HepG2 (cell line): Measurements from ENCODE around the gene ACAP3. TPM values are rescaled to one million over a fixed set of nuclear protein-coding genes. Genes with fewer than 3 reads are reported as not detected.
A peak's percentile ranks its signal among the peaks of the same experiment; 100 is the strongest.

ENCODE experiments used
- CENPBD1 ChIP-seq: sonication (generic); formaldehyde crosslinking; IDR thresholded peaks from 2 replicates; pipeline ENCODE4 v1.8.0; 2022; ENCODE audit warnings: missing genetic modification reagents, low read depth, mild to moderate bottlenecking, borderline replicate concordance
- GZF1 ChIP-seq: sonication (generic); formaldehyde crosslinking; IDR thresholded peaks from 2 replicates; pipeline ENCODE4 v1.5.1; 2020; ENCODE audit warnings: mild to moderate bottlenecking, missing genetic modification reagents
- HINFP ChIP-seq: sonication (generic); formaldehyde crosslinking; IDR thresholded peaks from 2 replicates; pipeline ENCODE4 v1.4.0; 2020; ENCODE audit warnings: low read depth, mild to moderate bottlenecking, missing genetic modification reagents
- HNRNPH1 ChIP-seq: fragments of 200-400 bp; formaldehyde crosslinking; optimal IDR thresholded peaks from 2 replicates; pipeline ENCODE3; 2017; ENCODE audit warnings: mild to moderate bottlenecking, low read depth, low read length
- HOXD1 ChIP-seq: sonication (generic); formaldehyde crosslinking; IDR thresholded peaks from 2 replicates; pipeline ENCODE4 v1.5.0; 2020; ENCODE audit warnings: missing genetic modification reagents
- ISX ChIP-seq: sonication (generic); formaldehyde crosslinking; conservative IDR thresholded peaks from 2 replicates; pipeline ENCODE4 v1.5.0; 2020; ENCODE audit warnings: missing genetic modification reagents
- KDM2A ChIP-seq: sonication (generic); formaldehyde crosslinking; IDR thresholded peaks from 2 replicates; pipeline ENCODE4 v1.4.0; 2020; ENCODE audit warnings: low read depth, missing genetic modification reagents, borderline replicate concordance
- NFKB2 ChIP-seq: sonication (generic); formaldehyde crosslinking; IDR thresholded peaks from 2 replicates; pipeline ENCODE4 v1.4.0; 2020; ENCODE audit warnings: missing genetic modification reagents, borderline replicate concordance
- NFYC ChIP-seq: IDR thresholded peaks from 2 replicates; pipeline ENCODE4 v1.6.1; 2016; ENCODE audit warnings: missing genetic modification reagents, missing compliant biosample characterization
- RBM39 ChIP-seq: fragments of 200-400 bp; formaldehyde crosslinking; IDR thresholded peaks from one replicate; pipeline ENCODE4 v1.6.1; 2018; ENCODE audit warnings: antibody characterized with exemption, mild to moderate bottlenecking, low read depth, low read length; ENCODE audit not compliant: poor library complexity, severe bottlenecking
- SP2 ChIP-seq: sonication (generic); formaldehyde crosslinking; IDR thresholded peaks from 2 replicates; pipeline ENCODE4 v1.5.1; 2020; ENCODE audit warnings: mild to moderate bottlenecking, missing genetic modification reagents
- TP53 ChIP-seq: sonication (generic); formaldehyde crosslinking; conservative IDR thresholded peaks from 2 replicates; pipeline ENCODE4 v1.4.0; 2020; ENCODE audit warnings: missing genetic modification reagents
- ZBTB8A ChIP-seq: sonication (generic); formaldehyde crosslinking; IDR thresholded peaks from 2 replicates; pipeline ENCODE4 v1.4.0; 2020; ENCODE audit warnings: mild to moderate bottlenecking, low read depth, missing genetic modification reagents, borderline replicate concordance
- ZFP90 ChIP-seq: sonication (generic); formaldehyde crosslinking; IDR thresholded peaks from 2 replicates; pipeline ENCODE4 v1.8.0; 2022; ENCODE audit warnings: missing genetic modification reagents, mild to moderate bottlenecking, inconsistent platforms, borderline replicate concordance
- ZNF20 ChIP-seq: sonication (generic); formaldehyde crosslinking; IDR thresholded peaks from 2 replicates; pipeline ENCODE4 v1.4.0; 2020; ENCODE audit warnings: mild to moderate bottlenecking, moderate library complexity, missing genetic modification reagents
- ZNF317 ChIP-seq: sonication (generic); formaldehyde crosslinking; IDR thresholded peaks from 2 replicates; pipeline ENCODE4 v1.5.0; 2020; ENCODE audit warnings: mild to moderate bottlenecking, missing genetic modification reagents
- ZNF432 ChIP-seq: sonication (generic); formaldehyde crosslinking; IDR thresholded peaks from 2 replicates; pipeline ENCODE4 v1.5.0; 2020; ENCODE audit warnings: missing genetic modification reagents, mild to moderate bottlenecking, borderline replicate concordance
- ZNF512B ChIP-seq: sonication (generic); formaldehyde crosslinking; IDR thresholded peaks from 2 replicates; pipeline ENCODE4 v1.5.1; 2020; ENCODE audit warnings: missing genetic modification reagents, mild to moderate bottlenecking, borderline replicate concordance
- ZNF570 ChIP-seq: sonication (generic); formaldehyde crosslinking; IDR thresholded peaks from 2 replicates; pipeline ENCODE4 v1.4.0; 2020; ENCODE audit warnings: mild to moderate bottlenecking, missing genetic modification reagents, borderline replicate concordance
- ZNF589 ChIP-seq: sonication (generic); formaldehyde crosslinking; conservative IDR thresholded peaks from 2 replicates; pipeline ENCODE4 v1.8.0; 2022; ENCODE audit warnings: mild to moderate bottlenecking, moderate library complexity, missing genetic modification reagents
- ZNF7 ChIP-seq: IDR thresholded peaks from 2 replicates; pipeline ENCODE4 v1.6.1; 2016; ENCODE audit warnings: missing biosample characterization, missing genetic modification reagents
- ZXDC ChIP-seq: sonication (generic); formaldehyde crosslinking; IDR thresholded peaks from 2 replicates; pipeline ENCODE4 v1.5.0; 2020; ENCODE audit warnings: mild to moderate bottlenecking, missing genetic modification reagents
- polyA plus RNA-seq, 8 experiments: library from polyadenylated mRNA; depleted of rRNA in 3 of 8; stranded (reverse) in 7 of 8; unstranded in 1 of 8; fragments of >200 nt; fragmentation: Illumina TruSeq in 4 of 8; extraction: Trizol in 4 of 8; gene quantifications; 2 replicates each; pipeline versions ENCODE4 v1.2.1 to v1.2.3, GENCODE V29; 2011 to 2016; ENCODE audit warnings: low read depth in 4 of 8, missing spikeins in 1 of 8, mixed read lengths in 1 of 8; ENCODE audit not compliant: insufficient read depth in 1 of 8
- total RNA-seq, 5 experiments: library from RNA; depleted of rRNA; stranded (reverse); fragments of >200 nt; fragmentation: Illumina TruSeq; extraction: Trizol; gene quantifications; 2 replicates each; pipeline ENCODE4 v1.2.3, GENCODE V29; 2016; ENCODE audit warnings: low read depth in 1 of 5

The ACAP3 gene
- total and polyA plus RNA-seq, 2 of the 13 experiments (the other 11 are each of a cell fraction or from before 2014, with no cell fraction given): 29.4 to 50.8 TPM

- TF ChIP-seq ZBTB8A (no peak), SP2 (CRISPR knock-in tag) (no peak), ZFP90 (CRISPR knock-in tag) (peak; percentile 61; the same call in 1 of the 2 replicates), HNRNPH1 (no peak), ISX (CRISPR knock-in tag) (no peak), HOXD1 (CRISPR knock-in tag) (peak; percentile 36; the same call in 1 of the 2 replicates), CENPBD1 (no peak), TP53 (CRISPR knock-in tag) (no peak), ZNF512B (CRISPR knock-in tag) (no peak), GZF1 (CRISPR knock-in tag) (peak; percentile 79), ZNF570 (CRISPR knock-in tag) (0 out of 2 replicates have a peak, but pooled peaks have one; percentile 47), ZNF432 (CRISPR knock-in tag) (peak; percentile 63; the same call in 1 of the 2 replicates), ZNF20 (CRISPR knock-in tag) (0 out of 2 replicates have a peak, but pooled peaks have one; percentile 65), RBM39 (no peak), HINFP (CRISPR knock-in tag) (no peak), ZNF317 (peak; percentile 84), NFKB2 (peak; percentile 68; the same call in 1 of the 2 replicates), ZNF7 (CRISPR knock-in tag) (0 out of 2 replicates have a peak, but pooled peaks have one; percentile 18), ZXDC (peak; percentile 58; the same call in 1 of the 2 replicates), NFYC (CRISPR knock-in tag) (no peak), KDM2A (CRISPR knock-in tag) (no peak), ZNF589 (CRISPR knock-in tag) (peak; percentile 69; the same call in 1 of the 2 replicates)
These were observed 27.1 kb upstream of the ACAP3 start (continued) for GRCh38 chr1:1334835-1335234.
